HG02970 (cell line): ENCODE results near the gene B4GALNT4.
"Not testable (repeated sequence)": the region's sequence is repeated elsewhere in the genome, so short reads cannot be mapped to it uniquely, and the experiment has no call there.

Source experiments
- ATAC-seq: cut with Tn5 transposase; IDR thresholded peaks from one replicate; pipeline ENCODE4 v1.9.1; 2021; ENCODE audit warnings: mild to moderate bottlenecking, moderate library complexity, moderate number of reproducible peaks; ENCODE audit not compliant: unreplicated experiment, low FRiP score

B4GALNT4 gene

GRCh38 chr11:334264-334994 lies 34.9 kb upstream of the B4GALNT4 start:
- no peak for ATAC-seq

- ATAC-seq: no peak
These were observed 33.3 kb upstream of the B4GALNT4 start for GRCh38 chr11:335779-336658.

- no peak for ATAC-seq
These were observed 32.6 kb upstream of the B4GALNT4 start for GRCh38 chr11:336659-337198.

- no peak for ATAC-seq
These were observed 31.6 kb upstream of the B4GALNT4 start for GRCh38 chr11:337711-338110.

- ATAC-seq: no peak
These were observed 29.3 kb upstream of the B4GALNT4 start for GRCh38 chr11:339963-340362.

GRCh38 chr11:340539-341512 lies 28.5 kb upstream of the B4GALNT4 start:
- ATAC-seq: no peak

- ATAC-seq: no peak
These were observed 27.0 kb upstream of the B4GALNT4 start for GRCh38 chr11:342328-342727.

GRCh38 chr11:344836-345578 lies 24.3 kb upstream of the B4GALNT4 start:
- no peak for ATAC-seq

GRCh38 chr11:346529-346928 lies 22.8 kb upstream of the B4GALNT4 start:
- ATAC-seq: no peak

- ATAC-seq: not testable (repeated sequence)
These were observed 19.9 kb upstream of the B4GALNT4 start for GRCh38 chr11:349270-349954.

- not testable (repeated sequence) for ATAC-seq
These were observed 19.1 kb upstream of the B4GALNT4 start for GRCh38 chr11:350033-350722.

- ATAC-seq: no peak
These were observed 18.5 kb upstream of the B4GALNT4 start for GRCh38 chr11:350723-351255.

- ATAC-seq: no peak
These were observed 17.9 kb upstream of the B4GALNT4 start for GRCh38 chr11:351411-351810.

GRCh38 chr11:352456-353031 lies 16.8 kb upstream of the B4GALNT4 start:
- ATAC-seq: no peak

- no peak for ATAC-seq
These were observed 16.0 kb upstream of the B4GALNT4 start for GRCh38 chr11:353179-353873.

GRCh38 chr11:355581-356458 lies 13.5 kb upstream of the B4GALNT4 start:
- ATAC-seq: peak; percentile 50
